ENCODE results near the gene TRIM47.

TRIM47 gene

GRCh38 chr17:75830164-75831031, 48.0 kb downstream of the TRIM47 start:
- H2AFZ ChIP-seq (ENCODE audit: low read length) = no peak overlapping the region
- TF ChIP-seq CTCF (IDR thresholded peaks at IDR 0.05; ENCODE audit: low read length) = peak; percentile 73
- no peak for TF ChIP-seq EZH2 (IDR thresholded peaks at IDR 0.05; ENCODE audit: borderline replicate concordance, low read length)
- H3K9me2 ChIP-seq (ENCODE audit: low read depth, low read length) = no peaks in the 10 kb centered on the region
- peaks cover 11% of the 10 kb centered on the region; the same call in 1 of the 2 replicates for H3K36me3 ChIP-seq (ENCODE audit: insufficient read depth, low read length)
- H3K9ac ChIP-seq (ENCODE audit: low read length) = peak overlapping the region; percentile 2; the same call in 1 of the 2 replicates
- no peaks in the 10 kb centered on the region for H3F3A ChIP-seq (ENCODE audit: insufficient read depth, low read length)
- no peaks in the 10 kb centered on the region for H4K20me1 ChIP-seq (ENCODE audit: insufficient read depth, low read length)
- no peaks in the 10 kb centered on the region for H3K9me3 ChIP-seq (ENCODE audit: low read length)
- 0 out of 2 replicates have a peak, but pooled peaks cover 5% of the 10 kb centered on the region for H3K27me3 ChIP-seq (ENCODE audit: insufficient read depth, low read length)
- H3K4me3 ChIP-seq (ENCODE audit: low read depth, low read length, poor library complexity, severe bottlenecking) = peak overlapping the region; percentile 31
- no peaks in the 10 kb centered on the region for H3K79me2 ChIP-seq (ENCODE audit: insufficient read depth, low read length)
- peak overlapping the region; percentile 23 for H3K4me2 ChIP-seq (ENCODE audit: low read length)
- H3K4me1 ChIP-seq (ENCODE audit: insufficient read depth, low read length, severe bottlenecking) = peaks cover 55% of the 10 kb centered on the region
- H3K27ac ChIP-seq (ENCODE audit: low read depth, low read length, poor library complexity, severe bottlenecking) = peak overlapping the region; percentile 24

GRCh38 chr17:75829747-75830146, 48.6 kb downstream of the TRIM47 start:
- H3F3A ChIP-seq (ENCODE audit: insufficient read depth, low read length) = no peaks in the 10 kb centered on the region
- no peak for TF ChIP-seq CTCF (IDR thresholded peaks at IDR 0.05; ENCODE audit: low read length)
- TF ChIP-seq EZH2 (IDR thresholded peaks at IDR 0.05; ENCODE audit: borderline replicate concordance, low read length) = no peak
- no peaks in the 10 kb centered on the region for H3K9me2 ChIP-seq (ENCODE audit: low read depth, low read length)
- H3K4me2 ChIP-seq (ENCODE audit: low read length) = no peak overlapping the region
- no peak overlapping the region for H3K4me3 ChIP-seq (ENCODE audit: low read depth, low read length, poor library complexity, severe bottlenecking)
- no peaks in the 10 kb centered on the region for H4K20me1 ChIP-seq (ENCODE audit: insufficient read depth, low read length)
- H3K79me2 ChIP-seq (ENCODE audit: insufficient read depth, low read length) = no peaks in the 10 kb centered on the region
- 0 out of 2 replicates have a peak, but pooled peaks cover 5% of the 10 kb centered on the region for H3K27me3 ChIP-seq (ENCODE audit: insufficient read depth, low read length)
- peaks cover 55% of the 10 kb centered on the region for H3K4me1 ChIP-seq (ENCODE audit: insufficient read depth, low read length, severe bottlenecking)
- no peaks in the 10 kb centered on the region for H3K9me3 ChIP-seq (ENCODE audit: low read length)
- no peak overlapping the region for H3K27ac ChIP-seq (ENCODE audit: low read depth, low read length, poor library complexity, severe bottlenecking)
- no peak overlapping the region for H2AFZ ChIP-seq (ENCODE audit: low read length)
- H3K9ac ChIP-seq (ENCODE audit: low read length) = no peak overlapping the region
- H3K36me3 ChIP-seq (ENCODE audit: insufficient read depth, low read length) = peaks cover 18% of the 10 kb centered on the region; the same call in 1 of the 2 replicates

GRCh38 chr17:75828741-75829140, 49.6 kb downstream of the TRIM47 start:
- H3K9me2 ChIP-seq (ENCODE audit: low read depth, low read length) = no peaks in the 10 kb centered on the region
- no peaks in the 10 kb centered on the region for H3K79me2 ChIP-seq (ENCODE audit: insufficient read depth, low read length)
- H3K9ac ChIP-seq (ENCODE audit: low read length) = peak overlapping the region; percentile 54
- H3K4me1 ChIP-seq (ENCODE audit: insufficient read depth, low read length, severe bottlenecking) = peaks cover 55% of the 10 kb centered on the region
- H3K27ac ChIP-seq (ENCODE audit: low read depth, low read length, poor library complexity, severe bottlenecking) = peak overlapping the region; percentile 82
- H2AFZ ChIP-seq (ENCODE audit: low read length) = no peak overlapping the region
- no peaks in the 10 kb centered on the region for H3F3A ChIP-seq (ENCODE audit: insufficient read depth, low read length)
- no peaks in the 10 kb centered on the region for H3K9me3 ChIP-seq (ENCODE audit: low read length)
- 0 out of 2 replicates have a peak, but pooled peaks cover 5% of the 10 kb centered on the region for H3K27me3 ChIP-seq (ENCODE audit: insufficient read depth, low read length)
- peak overlapping the region; percentile 49 for H3K4me3 ChIP-seq (ENCODE audit: low read depth, low read length, poor library complexity, severe bottlenecking)
- TF ChIP-seq CTCF (IDR thresholded peaks at IDR 0.05; ENCODE audit: low read length) = no peak
- no peak for TF ChIP-seq EZH2 (IDR thresholded peaks at IDR 0.05; ENCODE audit: borderline replicate concordance, low read length)
- peak overlapping the region; percentile 69 for H3K4me2 ChIP-seq (ENCODE audit: low read length)
- peaks cover 26% of the 10 kb centered on the region; the same call in 1 of the 2 replicates for H3K36me3 ChIP-seq (ENCODE audit: insufficient read depth, low read length)
- no peaks in the 10 kb centered on the region for H4K20me1 ChIP-seq (ENCODE audit: insufficient read depth, low read length)
